Adrenal gland (tissue), 12 donors: ENCODE measurements around the gene DCUN1D2. TPM values are rescaled to one million over a fixed set of nuclear protein-coding genes. Genes with fewer than 3 reads are reported as not detected.

ENCODE experiments used
- DNase-seq, 7 donors: peaks; one replicate each; pipeline ENCODE4 v3.0.0-alpha.2; 2019 to 2020
- H3K27ac ChIP-seq, 5 donors: fragments of 200-600 bp; sonication (generic) in 4 of 5; 1 replicate in 3 of 5; 2 replicates in 2 of 5; pipeline versions ENCODE4 v1.5.1 to v1.8.0; 2016 to 2020; ENCODE audit warnings: mild to moderate bottlenecking in 1 of 5
- H3K27me3 ChIP-seq: fragments of 200-600 bp; 2 replicates; pipeline ENCODE4 v1.8.0; 2021
- H3K36me3 ChIP-seq, 2 donors: fragments of 200-600 bp; replicated peaks in 1 of 2; 1 replicate in 1 of 2; 2 replicates in 1 of 2; pipeline versions ENCODE4 v1.5.1 to v1.8.0; 2018 to 2022
- H3K4me1 ChIP-seq, 2 donors: fragments of 200-600 bp; replicated peaks in 1 of 2; 1 replicate in 1 of 2; 2 replicates in 1 of 2; pipeline versions ENCODE4 v1.5.1 to v1.8.0; 2018 to 2021
- H3K4me3 ChIP-seq, 4 donors: fragments of 200-600 bp; sonication (generic) in 3 of 4; one replicate each; pipeline ENCODE4 v1.5.1; 2016 to 2018
- H3K9me3 ChIP-seq, 3 donors: fragments of 200-600 bp; sonication (generic) in 1 of 3; replicated peaks in 1 of 3; 1 replicate in 2 of 3; 2 replicates in 1 of 3; pipeline versions ENCODE4 v1.5.1 to v1.8.0; 2016 to 2021
- POLR2A ChIP-seq, 2 donors: fragments of 450-650 bp; IDR thresholded peaks; one replicate each; pipeline ENCODE4 v1.6.1; 2017; ENCODE audit warnings: antibody characterized with exemption in 2 of 2, mild to moderate bottlenecking in 2 of 2, moderate library complexity in 1 of 2
- WGBS, 4 donors: extraction: QIAGEN DNeasy Blood & Tissue Kit in 2 of 4; methylation state at CpG; one replicate each; pipeline versions ENCODE4 v1.1.5 to v1.1.7; 2013 to 2017; 5-methylcytosine and 5-hydroxymethylcytosine counted together
- intact Hi-C, 2 donors: fragments of 100-400 bp; cut with DNase I; formaldehyde crosslinking; loops; one replicate each; pipeline versions ENCODE4 v1.14.1 to v1.15.0; 2022 to 2023
- polyA plus RNA-seq, 3 donors: library from polyadenylated mRNA; stranded (reverse); fragments of 200-250 nt in 2 of 3; fragments of 350-450 nt in 1 of 3; fragmentation: Illumina TruSeq in 1 of 3; extraction: RNeasy Lipid Tissue Mini Kit (QIAGEN cat#74804) in 1 of 3; gene quantifications; one replicate each; pipeline ENCODE4 v1.2.3, GENCODE V29; 2013 to 2014
- total RNA-seq, 9 donors: library from RNA; depleted of rRNA in 4 of 9; stranded (reverse); fragments of >200 nt in 4 of 9; fragments of 120-200 nt in 1 of 9; fragmentation: NEBNext Ultra II Directional in 1 of 9; extraction: Animal tissue kit (Norgen Biotek cat#: 25700) in 1 of 9; gene quantifications; one replicate each; pipeline versions ENCODE4 v1.1.0 to v1.2.4, GENCODE V29; 2013 to 2023
- TF ChIP-seq, protein P1 (sequence below), 6 experiments: fragments of 450-650 bp in 4 of 6; fragments of 200-600 bp in 2 of 6; sonication (generic) in 1 of 6; IDR thresholded peaks; 1 replicate in 5 of 6; 2 replicates in 1 of 6; pipeline versions ENCODE4 v1.5.1 to v1.8.0; 2016 to 2021; ENCODE audit warnings: antibody characterized with exemption in 6 of 6, mild to moderate bottlenecking in 2 of 6, moderate library complexity in 1 of 6
- donor health status: healthy with polysubstance abuse.
- donor health status: Bipolar disorder and iron deficiency.
- donor health status: DM: yes; HTN: yes; CAD: no.
- donor health status: DM: no; HTN: no; CAD: no.
- donor health status: DM: no; HTN: no; CAD: no.
- donor health status: DM: yes; HTN: yes; CAD: no.

The DCUN1D2 gene
- total and polyA plus RNA-seq, 12 donors, result 8.1 to 28.0 (median 18.8) TPM

DNA sequence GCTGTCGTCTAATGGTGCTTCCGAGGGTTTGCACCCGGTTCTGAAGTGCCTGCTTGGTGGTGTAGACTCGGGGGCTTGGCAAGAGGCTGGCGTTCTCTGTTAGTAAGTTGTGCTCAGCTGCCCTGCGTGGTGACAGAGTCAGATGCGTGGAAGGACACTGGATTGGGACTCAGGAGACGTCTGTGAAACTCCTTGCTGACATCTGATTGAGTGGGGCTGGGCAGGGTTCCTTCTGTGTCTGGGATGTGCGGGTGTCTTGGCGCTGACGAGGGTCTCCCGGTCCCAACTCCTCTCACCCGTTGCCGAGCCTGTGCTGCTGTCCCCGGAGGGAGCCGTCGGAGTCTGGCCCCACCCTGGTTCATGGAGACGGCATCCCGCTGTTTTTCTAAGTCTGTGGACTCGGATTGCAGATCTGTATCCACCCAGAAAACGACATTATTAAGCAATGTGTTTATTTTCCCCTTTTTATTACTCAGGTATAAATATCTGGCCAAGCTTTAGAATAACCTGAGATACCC lies 16.4 kb upstream of the DCUN1D2 start:
- no peak for DNase-seq
- TF ChIP-seq POLR2A (IDR thresholded peaks at IDR 0.05), result no peak
- TF ChIP-seq, protein P1, sequence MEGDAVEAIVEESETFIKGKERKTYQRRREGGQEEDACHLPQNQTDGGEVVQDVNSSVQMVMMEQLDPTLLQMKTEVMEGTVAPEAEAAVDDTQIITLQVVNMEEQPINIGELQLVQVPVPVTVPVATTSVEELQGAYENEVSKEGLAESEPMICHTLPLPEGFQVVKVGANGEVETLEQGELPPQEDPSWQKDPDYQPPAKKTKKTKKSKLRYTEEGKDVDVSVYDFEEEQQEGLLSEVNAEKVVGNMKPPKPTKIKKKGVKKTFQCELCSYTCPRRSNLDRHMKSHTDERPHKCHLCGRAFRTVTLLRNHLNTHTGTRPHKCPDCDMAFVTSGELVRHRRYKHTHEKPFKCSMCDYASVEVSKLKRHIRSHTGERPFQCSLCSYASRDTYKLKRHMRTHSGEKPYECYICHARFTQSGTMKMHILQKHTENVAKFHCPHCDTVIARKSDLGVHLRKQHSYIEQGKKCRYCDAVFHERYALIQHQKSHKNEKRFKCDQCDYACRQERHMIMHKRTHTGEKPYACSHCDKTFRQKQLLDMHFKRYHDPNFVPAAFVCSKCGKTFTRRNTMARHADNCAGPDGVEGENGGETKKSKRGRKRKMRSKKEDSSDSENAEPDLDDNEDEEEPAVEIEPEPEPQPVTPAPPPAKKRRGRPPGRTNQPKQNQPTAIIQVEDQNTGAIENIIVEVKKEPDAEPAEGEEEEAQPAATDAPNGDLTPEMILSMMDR (IDR thresholded peaks at IDR 0.05), result no peak
- H3K36me3 ChIP-seq, result peaks cover 0 to 55% of the 10 kb centered on the region in 2 donors
- no peaks in the 10 kb centered on the region for H3K9me3 ChIP-seq
- H3K27me3 ChIP-seq, result no peaks in the 10 kb centered on the region
- H3K4me3 ChIP-seq, result no peak overlapping the region
- no peak overlapping the region for H3K27ac ChIP-seq
- intact Hi-C loops, result no loop called here
- WGBS, 4 donors, result 79 to 90% (median 85%) methylated on average over 20 to 21 of the region's 21 CpGs
- H3K4me1 ChIP-seq, result no peaks in the 10 kb centered on the region

- TF ChIP-seq, protein P1 (IDR thresholded peaks at IDR 0.05), result no peak
- no peak for TF ChIP-seq POLR2A (IDR thresholded peaks at IDR 0.05)
- WGBS, 4 donors, result 53 to 69% (median 58%) methylated on average over 14 to 16 of the region's 16 CpGs
Measured at GRCh38 chr13:113506025-113506685, 15.6 kb upstream of the DCUN1D2 start.

DNA sequence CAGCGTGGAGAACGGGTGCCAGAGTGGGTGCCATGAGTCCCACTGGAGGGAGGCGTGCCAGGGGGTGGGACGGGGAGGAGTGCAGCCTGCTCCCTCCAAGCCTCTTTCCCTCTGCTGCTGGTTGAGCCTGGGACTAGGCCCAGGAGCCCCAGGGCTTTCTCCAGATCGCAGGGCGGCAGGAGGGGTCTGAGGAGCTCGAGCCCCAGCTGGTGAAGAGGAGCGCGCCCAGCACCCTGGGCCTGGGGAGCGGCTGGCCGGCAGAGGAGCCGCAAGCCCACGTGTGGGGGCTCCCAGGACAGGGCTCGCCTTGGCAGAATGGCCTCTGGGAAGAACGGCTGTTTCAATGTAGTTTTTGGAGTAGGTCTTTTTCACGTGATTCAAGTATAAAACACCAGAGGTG lies 12.2 kb upstream of the DCUN1D2 start:
- H3K36me3 ChIP-seq, result peaks cover 0 to 77% of the 10 kb centered on the region in 2 donors
- WGBS, 4 donors, result 87 to 91% (median 88%) methylated on average over 11 to 16 of the region's 16 CpGs
- DNase-seq, result no peak
- intact Hi-C loops, result no loop called here
- no peak overlapping the region for H3K27ac ChIP-seq
- H3K4me3 ChIP-seq, result no peak overlapping the region
- no peaks in the 10 kb centered on the region for H3K27me3 ChIP-seq
- no peaks in the 10 kb centered on the region for H3K9me3 ChIP-seq
- TF ChIP-seq, protein P1 (IDR thresholded peaks at IDR 0.05), result no peak
- TF ChIP-seq POLR2A (IDR thresholded peaks at IDR 0.05), result no peak
- H3K4me1 ChIP-seq, result peaks cover 0 to 4% of the 10 kb centered on the region in 2 donors

More at GRCh38 chr13:113506025-113506685, 15.6 kb upstream of the DCUN1D2 start:
- Histone ChIP-seq H3K27me3 (no peaks in the 10 kb centered on the region), H3K36me3 (peaks cover 0 to 58% of the 10 kb centered on the region in 2 donors), H3K4me3 (no peak overlapping the region), H3K27ac (no peak overlapping the region), H3K9me3 (no peaks in the 10 kb centered on the region), H3K4me1 (no peaks in the 10 kb centered on the region)
- intact Hi-C loops, result no loop called here
- DNase-seq, result no peak

DNA sequence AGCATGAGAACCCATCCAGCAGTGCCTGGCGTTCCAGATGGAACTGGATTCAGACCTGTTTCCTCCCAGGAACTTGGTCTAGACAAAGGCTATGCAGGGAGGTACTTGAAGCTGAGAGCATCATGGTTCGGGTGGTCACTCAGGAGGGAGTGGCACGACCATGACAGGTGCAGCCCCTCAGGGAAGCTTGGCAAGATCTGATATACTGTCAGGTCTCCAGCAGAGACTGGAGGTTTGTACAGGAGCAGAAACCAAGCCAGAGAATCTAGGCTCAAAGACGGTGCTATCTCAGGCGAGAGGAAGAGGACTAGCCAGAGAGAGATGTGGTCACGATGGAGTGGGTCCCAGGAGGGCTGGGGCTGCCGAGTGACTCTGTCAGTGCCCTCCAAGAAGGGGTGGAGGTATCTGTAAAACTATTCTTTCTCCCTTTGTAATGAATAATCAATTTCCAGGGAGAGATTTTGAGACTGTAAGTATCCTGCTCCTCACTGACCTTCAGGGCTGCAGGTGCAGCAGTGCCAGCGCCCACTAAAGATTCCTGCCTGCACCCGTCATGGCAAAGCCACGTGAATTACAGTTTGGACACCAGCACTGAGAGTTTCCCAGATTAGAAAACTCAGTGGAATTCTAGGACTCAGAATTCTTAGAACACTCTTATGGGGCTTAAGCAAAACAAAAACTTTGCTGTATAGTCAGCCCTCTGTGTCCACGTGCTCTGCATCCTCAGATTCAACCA lies 10.2 kb upstream of the DCUN1D2 start:
- WGBS, 4 donors, result 91 to 95% (median 95%) methylated on average over 11 of the region's 11 CpGs
- Histone ChIP-seq H3K4me3 (no peak overlapping the region), H3K27ac (no peak overlapping the region), H3K36me3 (peaks cover 0 to 87% of the 10 kb centered on the region in 2 donors), H3K27me3 (no peaks in the 10 kb centered on the region), H3K9me3 (no peaks in the 10 kb centered on the region), H3K4me1 (peaks cover 0 to 15% of the 10 kb centered on the region in 2 donors)
- TF ChIP-seq POLR2A (IDR thresholded peaks at IDR 0.05), result no peak
- TF ChIP-seq, protein P1 (IDR thresholded peaks at IDR 0.05), result no peak
- no peak for DNase-seq
- intact Hi-C loops, result no loop called here
